Endothelial cell of umbilical vein (primary cell): ENCODE measurements around the gene VASH2.

Experiments used
- EZH2 ChIP-seq: IDR thresholded peaks from 2 replicates; pipeline ENCODE4 v1.6.1; 2012; ENCODE audit warnings: borderline replicate concordance, low read depth, mild to moderate bottlenecking, moderate library complexity, low read length, inconsistent platforms; ENCODE audit not compliant: severe bottlenecking
- JUN ChIP-seq: IDR thresholded peaks from 2 replicates; pipeline ENCODE4 v1.6.1; 2011; ENCODE audit warnings: borderline replicate concordance, low read depth; ENCODE audit not compliant: insufficient read length, insufficient read depth
- POLR2A ChIP-seq: IDR thresholded peaks from 2 replicates; pipeline ENCODE4 v1.6.1; 2012; ENCODE audit warnings: low read depth, mild to moderate bottlenecking, control low read depth, low read length
- TF ChIP-seq, protein P1 (sequence below), 2 donors: IDR thresholded peaks; 1 replicate in 1 of 2; 2 replicates in 1 of 2; pipeline ENCODE4 v1.5.1; 2011; ENCODE audit warnings: low read length in 2 of 2, mild to moderate bottlenecking in 2 of 2, moderate library complexity in 2 of 2, control low read depth in 1 of 2, inconsistent platforms in 1 of 2, low read depth in 1 of 2; ENCODE audit not compliant: insufficient read depth in 1 of 2; ENCODE audit errors: extremely low read depth in 1 of 2
- TF ChIP-seq, protein P2 (sequence below): IDR thresholded peaks from 2 replicates; pipeline ENCODE4 v1.6.1; 2011; ENCODE audit not compliant: insufficient read depth, insufficient read length

- TF ChIP-seq POLR2A: no peak
- TF ChIP-seq, protein P1, sequence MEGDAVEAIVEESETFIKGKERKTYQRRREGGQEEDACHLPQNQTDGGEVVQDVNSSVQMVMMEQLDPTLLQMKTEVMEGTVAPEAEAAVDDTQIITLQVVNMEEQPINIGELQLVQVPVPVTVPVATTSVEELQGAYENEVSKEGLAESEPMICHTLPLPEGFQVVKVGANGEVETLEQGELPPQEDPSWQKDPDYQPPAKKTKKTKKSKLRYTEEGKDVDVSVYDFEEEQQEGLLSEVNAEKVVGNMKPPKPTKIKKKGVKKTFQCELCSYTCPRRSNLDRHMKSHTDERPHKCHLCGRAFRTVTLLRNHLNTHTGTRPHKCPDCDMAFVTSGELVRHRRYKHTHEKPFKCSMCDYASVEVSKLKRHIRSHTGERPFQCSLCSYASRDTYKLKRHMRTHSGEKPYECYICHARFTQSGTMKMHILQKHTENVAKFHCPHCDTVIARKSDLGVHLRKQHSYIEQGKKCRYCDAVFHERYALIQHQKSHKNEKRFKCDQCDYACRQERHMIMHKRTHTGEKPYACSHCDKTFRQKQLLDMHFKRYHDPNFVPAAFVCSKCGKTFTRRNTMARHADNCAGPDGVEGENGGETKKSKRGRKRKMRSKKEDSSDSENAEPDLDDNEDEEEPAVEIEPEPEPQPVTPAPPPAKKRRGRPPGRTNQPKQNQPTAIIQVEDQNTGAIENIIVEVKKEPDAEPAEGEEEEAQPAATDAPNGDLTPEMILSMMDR (IDR thresholded peaks at IDR 0.05; ENCODE audit: extremely low read depth in 1 of 2, insufficient read depth in 1 of 2, low read depth in 1 of 2, low read length in 2 of 2): no peak
- TF ChIP-seq, protein P2, sequence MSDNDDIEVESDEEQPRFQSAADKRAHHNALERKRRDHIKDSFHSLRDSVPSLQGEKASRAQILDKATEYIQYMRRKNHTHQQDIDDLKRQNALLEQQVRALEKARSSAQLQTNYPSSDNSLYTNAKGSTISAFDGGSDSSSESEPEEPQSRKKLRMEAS: no peak
- no peak for TF ChIP-seq JUN
- no peak for TF ChIP-seq EZH2
Observed at GRCh38 chr1:212902054-212902453, 48.3 kb upstream of the VASH2 start.
